SW480 (cell line): Measurements from ENCODE around the gene SVEP1.
A peak's percentile ranks its signal among the peaks of the same experiment; 100 is the strongest.
"Not testable (repeated sequence)": the region's sequence is repeated elsewhere in the genome, so short reads cannot be mapped to it uniquely, and the experiment has no call there.

ENCODE experiments used
- DNase-seq: peaks from one replicate; pipeline ENCODE4 v3.0.0-alpha.2; 2016; ENCODE audit warnings: low spot score

SVEP1 gene

GRCh38 chr9:110358992-110359391 is 220.5 kb downstream of the SVEP1 start:
- not testable (repeated sequence) for DNase-seq

GRCh38 chr9:110357505-110357904 is 222.0 kb downstream of the SVEP1 start:
- no peak for DNase-seq

GRCh38 chr9:110356639-110357395 is 222.7 kb downstream of the SVEP1 start:
- DNase-seq = no peak

GRCh38 chr9:110355911-110356310 is 223.6 kb downstream of the SVEP1 start:
- DNase-seq = no peak

GRCh38 chr9:110351009-110351467 is 228.5 kb downstream of the SVEP1 start:
- peak; percentile 9 for DNase-seq

GRCh38 chr9:110346325-110346724 is 233.2 kb downstream of the SVEP1 start:
- no peak for DNase-seq

GRCh38 chr9:110344821-110345220 is 234.7 kb downstream of the SVEP1 start:
- no peak for DNase-seq

GRCh38 chr9:110343551-110343950 is 236.0 kb downstream of the SVEP1 start:
- no peak for DNase-seq

GRCh38 chr9:110340306-110340705 is 239.2 kb downstream of the SVEP1 start:
- DNase-seq = peak; percentile 6

GRCh38 chr9:110338143-110338542 is 241.4 kb downstream of the SVEP1 start:
- DNase-seq = no peak

- DNase-seq = no peak
Measured at GRCh38 chr9:110337727-110338126, 241.8 kb downstream of the SVEP1 start, which contains the start of gene TXNDC8. TXNDC8 (minus strand) TSS chr9:110337863.

- DNase-seq = no peak
Measured at GRCh38 chr9:110336363-110336762, 243.2 kb downstream of the SVEP1 start.

GRCh38 chr9:110334871-110335270 is 244.7 kb downstream of the SVEP1 start:
- DNase-seq = no peak

- no peak for DNase-seq
Measured at GRCh38 chr9:110334183-110334582, 245.4 kb downstream of the SVEP1 start.

- no peak for DNase-seq
Measured at GRCh38 chr9:110332766-110333165, 246.8 kb downstream of the SVEP1 start.

- no peak for DNase-seq
Measured at GRCh38 chr9:110330484-110331105, 248.9 kb downstream of the SVEP1 start.

GRCh38 chr9:110329639-110330230 is 249.8 kb downstream of the SVEP1 start:
- DNase-seq = no peak

GRCh38 chr9:110328763-110329162 is 250.8 kb downstream of the SVEP1 start:
- DNase-seq = no peak

GRCh38 chr9:110327716-110328115 is 251.8 kb downstream of the SVEP1 start:
- DNase-seq = no peak

- no peak for DNase-seq
Measured at GRCh38 chr9:110323818-110324217, 255.7 kb downstream of the SVEP1 start.

- no peak for DNase-seq
Measured at GRCh38 chr9:110320651-110321445, 258.7 kb downstream of the SVEP1 start.

- no peak for DNase-seq
Measured at GRCh38 chr9:110319781-110320492, 259.6 kb downstream of the SVEP1 start.
